Measurements from ENCODE around the gene BAZ1A. TPM values are rescaled to one million over a fixed set of nuclear protein-coding genes. Genes with fewer than 3 reads are reported as not detected.

Gene BAZ1A
- total RNA-seq, 6 donors from 2014 or later, result 27.6 to 44.3 (median 36.6) TPM

DNA sequence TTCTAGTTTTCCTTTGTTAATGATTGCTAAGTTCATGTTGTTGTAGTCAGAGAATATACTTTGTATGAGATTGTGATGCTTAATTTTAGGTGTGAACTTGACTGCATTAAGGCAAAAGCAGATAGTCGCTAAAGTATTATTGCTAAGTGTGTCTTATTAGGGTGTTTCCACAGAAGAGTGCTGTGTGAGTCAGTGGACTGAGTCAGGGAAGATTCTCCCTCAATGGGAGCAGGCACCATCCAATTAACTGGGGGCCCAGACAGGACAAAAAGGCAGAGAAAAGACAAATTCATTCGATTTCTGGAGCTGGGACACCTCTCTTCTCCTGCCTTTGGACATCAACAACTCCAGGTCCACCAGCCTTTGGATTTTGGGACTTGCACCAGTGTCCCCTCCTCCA lies 48.5 kb downstream of the BAZ1A start:
- H3K4me3 ChIP-seq, result no peak overlapping the region
- H3K4me1 ChIP-seq, result peaks cover 0 to under 1% (median 0%) of the 10 kb centered on the region in 4 donors
- no peak for DNase-seq
- H3K9me3 ChIP-seq, result no peaks in the 10 kb centered on the region
- WGBS, 2 donors, result 92 to 95% methylated on average over 2 of the region's 2 CpGs
- H3K27me3 ChIP-seq, result no peaks in the 10 kb centered on the region
- H3K36me3 ChIP-seq, result peaks cover 0 to 34% (median 11%) of the 10 kb centered on the region in 4 donors
- H3K27ac ChIP-seq, result no peak overlapping the region
- TF ChIP-seq POLR2AphosphoS5 (IDR thresholded peaks at IDR 0.05), result no peak
- TF ChIP-seq EP300 (IDR thresholded peaks at IDR 0.05), result no peak
- no peak for TF ChIP-seq CTCF (IDR thresholded peaks at IDR 0.05)
- TF ChIP-seq POLR2A (IDR thresholded peaks at IDR 0.05), result no peak
- peak in 1 of 2 donors; percentile 42 for ATAC-seq (ENCODE audit: low FRiP score in 2 of 2)

DNA sequence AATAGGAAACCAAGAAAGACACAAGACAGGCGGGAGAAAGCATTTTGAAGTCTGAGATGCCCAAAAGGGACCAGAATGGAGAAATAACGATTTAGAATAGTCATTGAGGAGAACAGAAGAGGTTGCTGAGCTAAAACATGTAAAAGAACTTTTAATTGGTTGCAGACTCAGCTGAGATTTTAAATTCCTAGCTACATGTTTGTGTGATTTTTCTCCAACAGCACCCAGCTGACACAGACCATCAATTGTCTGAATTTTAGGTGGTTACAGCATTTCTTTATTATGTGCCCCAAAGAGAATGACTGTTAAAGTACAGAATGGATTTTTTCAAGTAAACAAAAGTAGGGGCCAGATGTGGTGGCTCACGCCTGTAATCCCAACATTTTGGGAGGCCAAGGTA lies 50.3 kb downstream of the BAZ1A start:
- no peak for TF ChIP-seq EP300 (IDR thresholded peaks at IDR 0.05)
- TF ChIP-seq POLR2AphosphoS5 (IDR thresholded peaks at IDR 0.05), result no peak
- no peak for TF ChIP-seq POLR2A (IDR thresholded peaks at IDR 0.05)
- no peak for TF ChIP-seq CTCF (IDR thresholded peaks at IDR 0.05)
- ATAC-seq (ENCODE audit: low FRiP score in 2 of 2), result no peak
- 86% methylated on average over 3 of the region's 3 CpGs for WGBS, 2 donors

DNA sequence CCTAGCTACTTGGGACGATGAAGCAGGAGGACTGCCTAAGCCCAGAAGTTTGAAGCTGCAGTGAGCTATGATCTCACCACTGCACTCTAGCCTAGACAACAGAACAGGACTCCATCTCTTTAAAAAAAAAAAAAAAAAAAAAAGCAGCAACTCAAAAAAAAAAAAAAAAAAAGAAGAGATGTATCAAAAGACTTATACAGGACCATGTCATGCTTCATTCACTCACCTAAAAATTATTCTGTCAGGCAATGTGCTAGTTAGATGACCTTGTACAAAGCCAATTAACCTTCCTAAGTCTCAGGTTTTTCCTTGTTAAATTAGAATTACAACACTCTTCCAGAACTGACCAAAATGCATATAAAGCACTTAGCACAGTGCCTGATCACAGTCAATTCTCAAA lies 50.9 kb downstream of the BAZ1A start:
- ATAC-seq (ENCODE audit: low FRiP score in 2 of 2), result no peak
- no peaks in the 10 kb centered on the region for H3K27me3 ChIP-seq
- DNase-seq, result no peak
- H3K4me1 ChIP-seq, result no peaks in the 10 kb centered on the region
- H3K27ac ChIP-seq, result no peak overlapping the region
- 94 to 100% methylated on average over 1 of the region's 1 CpG for WGBS, 2 donors
- H3K9me3 ChIP-seq, result no peaks in the 10 kb centered on the region
- TF ChIP-seq POLR2A (IDR thresholded peaks at IDR 0.05), result no peak
- H3K36me3 ChIP-seq, result peaks cover 0 to 41% (median 14%) of the 10 kb centered on the region in 4 donors
- H3K4me3 ChIP-seq, result no peak overlapping the region

More for the DNA sequence above, 50.3 kb downstream of the BAZ1A start:
- peaks cover 0 to 41% (median 14%) of the 10 kb centered on the region in 4 donors for H3K36me3 ChIP-seq
- no peak overlapping the region for H3K4me3 ChIP-seq
- no peak for DNase-seq
- no peaks in the 10 kb centered on the region for H3K27me3 ChIP-seq
- H3K4me1 ChIP-seq, result no peaks in the 10 kb centered on the region
- H3K9me3 ChIP-seq, result no peaks in the 10 kb centered on the region
- no peak overlapping the region for H3K27ac ChIP-seq

- H3K9me3 ChIP-seq, result no peaks in the 10 kb centered on the region
- no peaks in the 10 kb centered on the region for H3K4me1 ChIP-seq
- H3K27me3 ChIP-seq, result no peaks in the 10 kb centered on the region
- peaks cover 0 to 17% (median 8%) of the 10 kb centered on the region in 4 donors for H3K36me3 ChIP-seq
- TF ChIP-seq POLR2AphosphoS5 (IDR thresholded peaks at IDR 0.05) (no peak), POLR2A (IDR thresholded peaks at IDR 0.05) (no peak), CTCF (IDR thresholded peaks at IDR 0.05) (no peak), EP300 (IDR thresholded peaks at IDR 0.05) (no peak)
- 90 to 95% methylated on average over 2 of the region's 2 CpGs for WGBS, 2 donors
- no peak for DNase-seq
- H3K4me3 ChIP-seq, result no peak overlapping the region
- no peak for ATAC-seq (ENCODE audit: low FRiP score in 2 of 2)
- H3K27ac ChIP-seq, result no peak overlapping the region
Observed at GRCh38 chr14:34817768-34818167, 57.4 kb downstream of the BAZ1A start.

DNA sequence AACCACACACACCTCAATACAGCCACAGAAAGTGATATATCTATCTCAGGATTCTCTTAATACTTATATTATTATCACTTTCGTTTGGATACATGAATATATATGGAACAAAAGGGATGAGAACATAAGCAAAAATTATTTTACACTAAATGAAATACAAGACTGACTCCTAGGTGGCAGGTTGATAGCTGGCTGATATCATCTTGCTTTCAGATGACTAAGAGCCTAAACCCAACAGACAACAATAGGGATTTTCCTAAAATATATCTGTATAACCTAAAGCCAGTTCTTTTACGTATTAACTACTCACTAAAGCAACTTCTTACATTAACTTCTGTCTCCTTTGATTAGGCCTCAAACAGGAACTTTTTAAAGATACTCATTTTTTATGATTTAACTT lies 65.1 kb downstream of the BAZ1A start:
- Histone ChIP-seq H3K36me3 (peaks cover 0 to 19% (median 4%) of the 10 kb centered on the region in 4 donors), H3K27ac (no peak overlapping the region), H3K4me3 (no peak overlapping the region), H3K27me3 (no peaks in the 10 kb centered on the region), H3K9me3 (no peaks in the 10 kb centered on the region), H3K4me1 (no peaks in the 10 kb centered on the region)
- WGBS, 2 donors, result 35 to 61% methylated on average over 2 of the region's 2 CpGs
- TF ChIP-seq POLR2A (IDR thresholded peaks at IDR 0.05) (no peak), CTCF (IDR thresholded peaks at IDR 0.05) (no peak), EP300 (IDR thresholded peaks at IDR 0.05) (no peak), POLR2AphosphoS5 (IDR thresholded peaks at IDR 0.05) (no peak)
- ATAC-seq (ENCODE audit: low FRiP score in 2 of 2) (no peak), DNase-seq (no peak)

Measured in upper lobe of left lung (tissue), 6 donors.